ENCODE results near the gene PRL. TPM values are rescaled to one million over a fixed set of nuclear protein-coding genes. Genes with fewer than 3 reads are reported as not detected.

The PRL gene
- total RNA-seq, 1 donor from 2014 or later, result not detected

GRCh38 chr6:22306741-22307466 is 10.1 kb upstream of the PRL start:
- Histone ChIP-seq H3K27me3 (ENCODE audit: low read depth) (no peaks in the 10 kb centered on the region), H3K27ac (no peak overlapping the region), H3K9me3 (no peaks in the 10 kb centered on the region), H3K36me3 (no peaks in the 10 kb centered on the region), H3K4me1 (no peaks in the 10 kb centered on the region), H3K4me3 (no peak overlapping the region)
- ATAC-seq (no peak), DNase-seq (no peak)
- TF ChIP-seq CTCF (IDR thresholded peaks at IDR 0.05), result no peak
- intact Hi-C loops (cut with DNase I), result no loop called here

DNA sequence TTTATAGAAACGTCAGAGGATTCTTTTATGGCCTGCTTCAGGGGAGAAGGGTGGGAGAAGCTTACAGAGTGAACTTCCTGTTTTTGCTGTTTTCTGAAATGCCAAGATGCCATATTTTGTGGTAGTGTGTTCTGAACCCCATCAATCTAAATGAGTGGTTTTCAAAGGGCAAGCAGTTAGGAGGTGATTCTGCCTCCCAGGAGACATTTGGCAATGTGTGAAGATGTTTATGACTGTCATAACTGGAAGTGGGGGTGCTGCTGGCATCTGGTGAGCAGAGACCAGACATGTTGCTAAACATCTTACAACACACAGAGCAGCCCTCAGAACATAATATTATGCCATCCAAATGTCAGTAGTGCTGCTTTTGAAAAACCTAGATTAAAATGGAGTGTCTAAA is 6.0 kb upstream of the PRL start:
- intact Hi-C loops (cut with DNase I), result no loop called here
- no peak for TF ChIP-seq CTCF (IDR thresholded peaks at IDR 0.05)
- Histone ChIP-seq H3K4me1 (no peaks in the 10 kb centered on the region), H3K27me3 (ENCODE audit: low read depth) (no peaks in the 10 kb centered on the region), H3K36me3 (no peaks in the 10 kb centered on the region), H3K27ac (no peak overlapping the region), H3K9me3 (no peaks in the 10 kb centered on the region), H3K4me3 (no peak overlapping the region)
- no peak for DNase-seq
- ATAC-seq, result no peak

GRCh38 chr6:22300273-22300998 is 3.6 kb upstream of the PRL start:
- DNase-seq, result no peak
- intact Hi-C loops (cut with DNase I), result no loop called here

GRCh38 chr6:22298475-22298890 is 1.6 kb upstream of the PRL start:
- no peak for DNase-seq
- Histone ChIP-seq H3K27me3 (ENCODE audit: low read depth) (no peaks in the 10 kb centered on the region), H3K9me3 (no peaks in the 10 kb centered on the region), H3K4me1 (no peaks in the 10 kb centered on the region), H3K36me3 (no peaks in the 10 kb centered on the region), H3K27ac (no peak overlapping the region), H3K4me3 (no peak overlapping the region)
- no peak for ATAC-seq
- TF ChIP-seq CTCF (IDR thresholded peaks at IDR 0.05), result no peak
- intact Hi-C loops (cut with DNase I), result no loop called here

More at GRCh38 chr6:22300273-22300998, 3.6 kb upstream of the PRL start:
- Histone ChIP-seq H3K4me3 (no peak overlapping the region), H3K27me3 (ENCODE audit: low read depth) (no peaks in the 10 kb centered on the region), H3K9me3 (no peaks in the 10 kb centered on the region), H3K4me1 (no peaks in the 10 kb centered on the region), H3K27ac (no peak overlapping the region), H3K36me3 (no peaks in the 10 kb centered on the region)
- no peak for ATAC-seq
- no peak for TF ChIP-seq CTCF (IDR thresholded peaks at IDR 0.05)

DNA sequence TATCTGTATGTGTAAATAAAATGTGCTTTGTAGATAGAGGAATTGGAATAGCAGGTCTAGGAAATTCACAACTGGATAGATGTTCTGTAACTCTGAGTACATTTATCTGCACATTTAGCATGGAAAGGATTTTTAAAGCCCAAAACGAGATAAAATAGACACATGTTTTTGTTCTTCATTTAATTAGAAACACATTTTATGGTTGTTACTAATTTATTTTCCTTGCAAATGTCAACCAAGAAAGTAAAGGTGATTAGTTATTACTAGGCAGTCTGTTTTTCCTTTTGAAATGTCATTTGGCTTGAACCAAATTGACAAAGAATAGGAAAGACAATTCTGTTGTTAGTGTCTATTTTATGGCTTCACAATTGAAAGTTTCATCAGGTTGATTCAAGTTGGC is 769 bp downstream of the PRL start:
- no peaks in the 10 kb centered on the region for H3K36me3 ChIP-seq
- no peak overlapping the region for H3K4me3 ChIP-seq
- no peaks in the 10 kb centered on the region for H3K4me1 ChIP-seq
- H3K9me3 ChIP-seq, result no peaks in the 10 kb centered on the region
- intact Hi-C loops (cut with DNase I), result no loop called here
- H3K27me3 ChIP-seq (ENCODE audit: low read depth), result no peaks in the 10 kb centered on the region
- no peak for TF ChIP-seq CTCF (IDR thresholded peaks at IDR 0.05)
- ATAC-seq (no peak), DNase-seq (no peak)
- no peak overlapping the region for H3K27ac ChIP-seq
